HepG2 (cell line): ENCODE data around the gene DENND4A. TPM values are rescaled to one million over a fixed set of nuclear protein-coding genes. Genes with fewer than 3 reads are reported as not detected.

Experiments used
- HDAC6 ChIP-seq: fragments of 200-600 bp; sonication (generic); IDR thresholded peaks from 2 replicates; pipeline ENCODE4 v1.7.0; 2017; ENCODE audit warnings: mild to moderate bottlenecking, antibody characterized with exemption, low read length, low read depth
- HNF4A ChIP-seq: sonication (generic); formaldehyde crosslinking; IDR thresholded peaks from 2 replicates; pipeline ENCODE4 v1.4.0; 2020; ENCODE audit warnings: missing genetic modification reagents
- IKZF4 ChIP-seq: sonication (generic); formaldehyde crosslinking; IDR thresholded peaks from 2 replicates; pipeline ENCODE4 v1.5.1; 2020; ENCODE audit warnings: borderline replicate concordance, mild to moderate bottlenecking, low read depth, missing genetic modification reagents; ENCODE audit errors: not compliant biosample characterization
- KAT2B ChIP-seq: fragments of 150-350 bp; IDR thresholded peaks from 2 replicates; pipeline ENCODE4 v1.6.1; 2014; ENCODE audit warnings: low read depth, low read length, borderline replicate concordance
- KLF12 ChIP-seq: sonication (generic); formaldehyde crosslinking; IDR thresholded peaks from 2 replicates; pipeline ENCODE4 v1.4.0; 2020; ENCODE audit warnings: missing genetic modification reagents, borderline replicate concordance
- MAFK ChIP-seq, 2 experiments: IDR thresholded peaks in 1 of 2; conservative IDR thresholded peaks in 1 of 2; 2 replicates each; pipeline ENCODE4 v1.6.1; 2011; ENCODE audit warnings: improper control_type of control experiment in 2 of 2, low read length in 2 of 2
- SMAD3 ChIP-seq: sonication (generic); formaldehyde crosslinking; IDR thresholded peaks from 2 replicates; pipeline ENCODE4 v1.4.0; 2020; ENCODE audit warnings: missing genetic modification reagents
- SMC3 ChIP-seq: IDR thresholded peaks from 2 replicates; pipeline ENCODE4 v1.6.1; 2011; ENCODE audit warnings: low read length, improper control_type of control experiment
- SP4 ChIP-seq: sonication (generic); formaldehyde crosslinking; IDR thresholded peaks from 2 replicates; pipeline ENCODE4 v1.8.1; 2023; ENCODE audit warnings: mild to moderate bottlenecking, missing genetic modification reagents
- TCF7 ChIP-seq: sonication (generic); IDR thresholded peaks from 2 replicates; pipeline ENCODE4 v1.6.1; 2016; ENCODE audit warnings: antibody characterized with exemption, low read depth
- TIGD3 ChIP-seq: sonication (generic); formaldehyde crosslinking; IDR thresholded peaks from 2 replicates; pipeline ENCODE4 v1.5.1; 2020; ENCODE audit warnings: mild to moderate bottlenecking, missing genetic modification reagents, borderline replicate concordance
- ZFP62 ChIP-seq: sonication (generic); formaldehyde crosslinking; IDR thresholded peaks from 2 replicates; pipeline ENCODE4 v1.4.0; 2020; ENCODE audit warnings: missing genetic modification reagents
- ZMYM3 ChIP-seq: sonication (generic); formaldehyde crosslinking; IDR thresholded peaks from 2 replicates; pipeline ENCODE4 v1.5.1; 2020; ENCODE audit warnings: mild to moderate bottlenecking, missing genetic modification reagents
- ZNF12 ChIP-seq: sonication (generic); formaldehyde crosslinking; IDR thresholded peaks from 2 replicates; pipeline ENCODE4 v1.5.0; 2020; ENCODE audit warnings: missing genetic modification reagents
- ZNF180 ChIP-seq: sonication (generic); formaldehyde crosslinking; IDR thresholded peaks from 2 replicates; pipeline ENCODE4 v1.4.0; 2020; ENCODE audit warnings: low read depth, missing genetic modification reagents, borderline replicate concordance
- ZNF20 ChIP-seq: sonication (generic); formaldehyde crosslinking; IDR thresholded peaks from 2 replicates; pipeline ENCODE4 v1.4.0; 2020; ENCODE audit warnings: mild to moderate bottlenecking, moderate library complexity, missing genetic modification reagents
- ZNF354B ChIP-seq: sonication (generic); formaldehyde crosslinking; IDR thresholded peaks from 2 replicates; pipeline ENCODE4 v1.8.0; 2022; ENCODE audit warnings: mild to moderate bottlenecking, missing genetic modification reagents
- ZNF556 ChIP-seq: sonication (generic); formaldehyde crosslinking; IDR thresholded peaks from 2 replicates; pipeline ENCODE4 v1.4.0; 2020; ENCODE audit warnings: mild to moderate bottlenecking, missing genetic modification reagents, borderline replicate concordance
- ZNF567 ChIP-seq: sonication (generic); formaldehyde crosslinking; IDR thresholded peaks from 2 replicates; pipeline ENCODE4 v1.8.1; 2023; ENCODE audit warnings: mild to moderate bottlenecking, missing genetic modification reagents, borderline replicate concordance
- ZNF614 ChIP-seq: IDR thresholded peaks from 2 replicates; pipeline ENCODE4 v1.6.1; 2018; ENCODE audit warnings: missing biosample characterization, missing genetic modification reagents, inconsistent platforms, borderline replicate concordance
- ZZZ3 ChIP-seq: sonication (generic); formaldehyde crosslinking; IDR thresholded peaks from 2 replicates; pipeline ENCODE4 v1.4.0; 2020; ENCODE audit warnings: missing genetic modification reagents, mild to moderate bottlenecking, borderline replicate concordance
- polyA plus RNA-seq, 8 experiments: library from polyadenylated mRNA; depleted of rRNA in 3 of 8; stranded (reverse) in 7 of 8; unstranded in 1 of 8; fragments of >200 nt; fragmentation: Illumina TruSeq in 4 of 8; extraction: Trizol in 4 of 8; gene quantifications; 2 replicates each; pipeline versions ENCODE4 v1.2.1 to v1.2.3, GENCODE V29; 2011 to 2016; ENCODE audit warnings: low read depth in 4 of 8, missing spikeins in 1 of 8, mixed read lengths in 1 of 8; ENCODE audit not compliant: insufficient read depth in 1 of 8
- total RNA-seq, 5 experiments: library from RNA; depleted of rRNA; stranded (reverse); fragments of >200 nt; fragmentation: Illumina TruSeq; extraction: Trizol; gene quantifications; 2 replicates each; pipeline ENCODE4 v1.2.3, GENCODE V29; 2016; ENCODE audit warnings: low read depth in 1 of 5
- TF ChIP-seq, protein P1 (sequence below): sonication (generic); formaldehyde crosslinking; IDR thresholded peaks from 2 replicates; pipeline ENCODE4 v1.5.0; 2020; ENCODE audit warnings: missing genetic modification reagents
- TF ChIP-seq, protein P2 (sequence below): sonication (generic); formaldehyde crosslinking; IDR thresholded peaks from 2 replicates; pipeline ENCODE4 v1.5.0; 2020; ENCODE audit warnings: mild to moderate bottlenecking, missing genetic modification reagents
- TF ChIP-seq, protein P3 (sequence below): sonication (generic); formaldehyde crosslinking; IDR thresholded peaks from 2 replicates; pipeline ENCODE4 v1.8.1; 2023; ENCODE audit warnings: missing genetic modification reagents, inconsistent platforms, borderline replicate concordance

DENND4A gene
- total and polyA plus RNA-seq, 2 of the 13 experiments (the other 11 are each of a cell fraction or from before 2014, with no cell fraction given) = 13.2 to 18.6 TPM

DNA sequence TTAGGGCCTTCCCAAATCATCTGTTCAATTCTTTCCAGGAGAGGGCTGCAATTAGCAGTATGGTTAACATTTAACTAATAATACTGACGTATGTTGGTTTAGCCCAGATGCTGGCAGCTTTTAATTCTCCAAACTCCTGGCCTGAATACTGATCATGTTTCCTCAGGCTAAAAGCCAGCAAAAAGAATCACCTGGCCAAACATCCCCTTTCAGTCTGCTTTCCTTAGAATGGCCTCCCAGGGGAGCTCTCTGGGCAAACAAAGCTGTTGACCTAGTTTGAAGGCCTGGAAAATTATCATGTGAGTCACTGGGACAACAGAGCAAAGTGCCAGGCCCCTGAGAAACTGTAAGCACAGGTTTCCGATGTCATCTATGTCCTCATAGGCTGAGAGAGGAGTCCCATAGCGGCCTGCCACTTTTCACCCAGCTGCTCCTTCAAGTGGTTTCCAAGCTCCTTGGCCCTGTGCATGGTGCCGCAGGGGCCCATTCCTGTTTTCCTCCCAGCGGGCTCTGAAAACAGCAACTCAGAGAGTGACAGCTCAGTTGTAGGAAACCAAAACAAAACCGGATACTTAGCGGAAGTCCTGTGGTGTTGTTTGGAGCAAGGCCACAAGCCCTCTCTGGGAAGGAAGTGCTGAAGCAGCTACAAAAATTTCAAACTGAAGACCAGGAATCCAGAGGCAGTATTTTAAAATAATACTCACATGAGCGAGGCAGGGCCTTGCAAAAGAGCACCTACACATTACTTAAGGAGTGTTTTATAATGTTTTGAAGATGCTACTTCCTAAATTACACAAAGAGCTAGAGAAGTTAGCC is 40.7 kb upstream of the DENND4A start (continued):
- TF ChIP-seq IKZF4 (CRISPR knock-in tag) (no peak), ZNF12 (CRISPR knock-in tag) (0 out of 2 replicates have a peak, but pooled peaks have one; percentile 34), SP4 (CRISPR knock-in tag) (no peak), TIGD3 (CRISPR knock-in tag) (no peak), KAT2B (no peak), ZNF556 (CRISPR knock-in tag) (peak; percentile 60; the same call in 1 of the 2 replicates), MAFK (conservative IDR thresholded peaks at IDR 0.05 in 1 of 2, IDR thresholded peaks at IDR 0.05 in 1 of 2; ENCODE audit: low read length in 2 of 2) (0 out of 4 replicates have a peak, but pooled peaks of 1 of the 2 experiments have one; percentile 27), HNF4A (peak; percentile 89), SMAD3 (peak; percentile 81), TCF7 (peak; percentile 69; the same call in 1 of the 2 replicates), ZNF567 (CRISPR knock-in tag) (no peak), SMC3 (peak; percentile 32; the same call in 1 of the 2 replicates), KLF12 (peak; percentile 73; the same call in 1 of the 2 replicates), ZNF354B (CRISPR knock-in tag) (no peak), ZNF180 (no peak), ZNF20 (no peak), ZFP62 (CRISPR knock-in tag) (no peak), HDAC6 (no peak), ZNF614 (CRISPR knock-in tag) (peak; percentile 94), ZMYM3 (CRISPR knock-in tag) (peak; percentile 67; the same call in 1 of the 2 replicates), ZZZ3 (CRISPR knock-in tag) (no peak)
- TF ChIP-seq, protein P1, sequence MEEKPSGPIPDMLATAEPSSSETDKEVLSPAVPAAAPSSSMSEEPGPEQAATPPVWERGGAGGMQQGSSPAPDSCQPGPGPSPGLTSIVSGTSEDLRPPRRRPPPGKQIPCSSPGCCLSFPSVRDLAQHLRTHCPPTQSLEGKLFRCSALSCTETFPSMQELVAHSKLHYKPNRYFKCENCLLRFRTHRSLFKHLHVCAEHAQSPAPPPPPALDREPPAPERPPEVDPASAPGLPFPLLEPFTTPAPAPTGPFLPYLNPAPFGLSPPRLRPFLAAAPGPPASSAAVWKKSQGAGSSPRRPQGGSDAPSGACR (CRISPR knock-in tag) = peak; percentile 78
- TF ChIP-seq, protein P2, sequence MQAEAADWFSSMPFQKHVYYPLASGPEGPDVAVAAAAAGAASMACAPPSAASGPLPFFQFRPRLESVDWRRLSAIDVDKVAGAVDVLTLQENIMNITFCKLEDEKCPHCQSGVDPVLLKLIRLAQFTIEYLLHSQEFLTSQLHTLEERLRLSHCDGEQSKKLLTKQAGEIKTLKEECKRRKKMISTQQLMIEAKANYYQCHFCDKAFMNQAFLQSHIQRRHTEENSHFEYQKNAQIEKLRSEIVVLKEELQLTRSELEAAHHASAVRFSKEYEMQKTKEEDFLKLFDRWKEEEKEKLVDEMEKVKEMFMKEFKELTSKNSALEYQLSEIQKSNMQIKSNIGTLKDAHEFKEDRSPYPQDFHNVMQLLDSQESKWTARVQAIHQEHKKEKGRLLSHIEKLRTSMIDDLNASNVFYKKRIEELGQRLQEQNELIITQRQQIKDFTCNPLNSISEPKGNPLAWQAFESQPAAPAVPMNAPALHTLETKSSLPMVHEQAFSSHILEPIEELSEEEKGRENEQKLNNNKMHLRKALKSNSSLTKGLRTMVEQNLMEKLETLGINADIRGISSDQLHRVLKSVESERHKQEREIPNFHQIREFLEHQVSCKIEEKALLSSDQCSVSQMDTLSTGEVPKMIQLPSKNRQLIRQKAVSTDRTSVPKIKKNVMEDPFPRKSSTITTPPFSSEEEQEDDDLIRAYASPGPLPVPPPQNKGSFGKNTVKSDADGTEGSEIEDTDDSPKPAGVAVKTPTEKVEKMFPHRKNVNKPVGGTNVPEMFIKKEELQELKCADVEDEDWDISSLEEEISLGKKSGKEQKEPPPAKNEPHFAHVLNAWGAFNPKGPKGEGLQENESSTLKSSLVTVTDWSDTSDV (CRISPR knock-in tag) = no peak
- TF ChIP-seq, protein P3, sequence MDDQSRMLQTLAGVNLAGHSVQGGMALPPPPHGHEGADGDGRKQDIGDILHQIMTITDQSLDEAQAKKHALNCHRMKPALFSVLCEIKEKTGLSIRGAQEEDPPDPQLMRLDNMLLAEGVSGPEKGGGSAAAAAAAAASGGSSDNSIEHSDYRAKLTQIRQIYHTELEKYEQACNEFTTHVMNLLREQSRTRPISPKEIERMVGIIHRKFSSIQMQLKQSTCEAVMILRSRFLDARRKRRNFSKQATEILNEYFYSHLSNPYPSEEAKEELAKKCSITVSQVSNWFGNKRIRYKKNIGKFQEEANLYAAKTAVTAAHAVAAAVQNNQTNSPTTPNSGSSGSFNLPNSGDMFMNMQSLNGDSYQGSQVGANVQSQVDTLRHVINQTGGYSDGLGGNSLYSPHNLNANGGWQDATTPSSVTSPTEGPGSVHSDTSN (CRISPR knock-in tag) = no peak
